GM19025 (cell line): ENCODE data around the gene DAZAP2.
"Not testable (repeated sequence)": the region's sequence is repeated elsewhere in the genome, so short reads cannot be mapped to it uniquely, and the experiment has no call there.

Experiments
- ATAC-seq: cut with Tn5 transposase; IDR thresholded peaks from one replicate; pipeline ENCODE4 v1.9.1; 2021; ENCODE audit warnings: mild to moderate bottlenecking, low read depth, moderate library complexity; ENCODE audit not compliant: unreplicated experiment

Gene DAZAP2

DNA sequence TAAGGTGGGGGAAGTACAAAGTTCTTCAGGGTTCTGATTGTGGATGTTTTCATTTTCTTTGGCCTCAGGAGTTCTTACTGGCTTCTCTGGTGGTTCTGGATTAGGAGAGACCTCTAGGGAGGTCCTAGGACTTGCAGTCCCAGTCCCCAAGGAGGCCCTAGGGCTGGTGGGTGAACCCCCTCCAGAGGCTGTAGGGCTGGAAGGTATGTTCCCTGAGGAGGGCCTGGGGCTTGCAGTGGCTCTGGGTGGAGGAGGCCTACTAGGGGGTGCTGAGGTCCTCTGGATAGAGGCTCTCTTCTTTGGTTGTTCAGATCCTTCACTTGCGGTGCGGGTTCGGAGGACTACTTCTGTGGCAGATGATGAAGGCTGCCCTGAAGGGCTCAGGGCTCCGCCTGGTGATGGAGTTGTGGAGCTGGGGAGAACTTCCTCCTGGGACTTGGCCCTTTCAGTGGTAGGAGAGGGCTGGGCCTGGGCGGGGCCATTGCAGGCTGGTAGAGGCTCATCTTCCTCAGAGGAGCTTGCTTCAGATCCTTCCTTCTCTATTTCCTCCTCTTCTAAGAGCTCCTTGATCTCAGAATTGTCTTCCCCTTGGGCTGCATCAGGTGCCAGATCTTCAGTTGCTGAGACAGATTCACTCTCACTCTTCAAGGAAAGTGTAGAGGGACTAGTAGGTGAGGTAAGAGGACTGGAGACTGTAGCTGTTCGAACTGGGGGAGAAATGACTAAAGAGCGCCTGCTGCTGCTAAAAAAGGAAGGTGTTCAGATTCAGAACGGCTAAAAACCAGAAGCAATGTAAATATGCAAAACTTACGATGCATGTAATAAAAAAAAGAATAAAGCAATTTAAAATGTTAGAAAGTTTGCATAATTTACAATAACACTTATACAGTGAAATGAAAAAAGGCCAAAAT, 53.2 kb downstream of the DAZAP2 start:
- not testable (repeated sequence) for ATAC-seq
